K562 (cell line): ENCODE results near the gene PIN4. TPM values are rescaled to one million over a fixed set of nuclear protein-coding genes. Genes with fewer than 3 reads are reported as not detected.

Experiments
- ATAC-seq: fragments of 200-7000 bp; cut with Tn5 transposase; 3 replicates; pipeline ENCODE4 v1.9.1; 2020; ENCODE audit warnings: moderate library complexity
- BruUV-seq: library from RNA; stranded (reverse); fragments of 400-500 nt; replicated peaks from 2 replicates; lab custom pipeline; 2021; lab: Mats Ljungman, UMichigan
- CTCF ChIA-PET: fragments of 300-600 bp; formaldehyde crosslinking; extraction: SDS; loops from one replicate; lab custom pipeline; 2021; ENCODE audit warnings: low intra/inter-chr PET ratio; lab: Yijun Ruan, JAX
- POLR2A ChIA-PET: fragments of 300-600, 350-650 bp; sonication (Branson Sonifier 250); formaldehyde crosslinking; extraction: SDS; loops from one replicate; lab custom pipeline; 2021; ENCODE audit warnings: antibody characterized with exemption, inconsistent platforms; lab: Yijun Ruan, JAX
- DNase-seq, 4 experiments: peaks; one replicate each; pipeline versions ENCODE4 v3.0.0 to v3.0.0-alpha.2; 2011 to 2018; ENCODE audit warnings: low spot score in 3 of 4, mixed read lengths in 3 of 4; ENCODE audit errors: extremely low read depth in 1 of 4
- FAIRE-seq: peaks from 2 replicates; lab custom pipeline; 2011; peaks lifted over from hg19 to GRCh38; lab: Jason Lieb, UNC
- H2AFZ ChIP-seq: 2 replicates; pipeline ENCODE4 v1.6.0; 2011; ENCODE audit warnings: low read depth, low read length, control low read depth, inconsistent platforms
- H3K27ac ChIP-seq: fragments of 200-600 bp; 3 replicates; pipeline ENCODE4 v1.8.0; 2011; ENCODE audit warnings: low read depth, mild to moderate bottlenecking, control low read depth, inconsistent platforms, low read length, moderate library complexity, mixed read lengths; ENCODE audit errors: extremely low read depth
- H3K27me3 ChIP-seq, 2 experiments: fragments of 300-600 bp in 1 of 2; 2 replicates in 1 of 2; 3 replicates in 1 of 2; pipeline versions ENCODE4 v1.6.0 to v1.8.0; 2011; ENCODE audit warnings: inconsistent platforms in 2 of 2, low read length in 2 of 2, mild to moderate bottlenecking in 1 of 2, mixed read lengths in 1 of 2, moderate library complexity in 1 of 2; ENCODE audit not compliant: control insufficient read depth in 2 of 2, insufficient read depth in 2 of 2
- H3K36me3 ChIP-seq: fragments of 300-600 bp; 3 replicates; pipeline ENCODE4 v1.8.0; 2011; ENCODE audit warnings: mild to moderate bottlenecking, low read length, inconsistent platforms; ENCODE audit not compliant: control insufficient read depth, insufficient read depth
- H3K4me1 ChIP-seq, 2 experiments: fragments of 200-600 bp in 1 of 2; replicated peaks in 1 of 2; 2 replicates in 1 of 2; 3 replicates in 1 of 2; pipeline versions ENCODE4 v1.5.1 to v1.8.0; 2011; ENCODE audit warnings: inconsistent platforms in 2 of 2, low read length in 2 of 2, mild to moderate bottlenecking in 1 of 2, mixed read lengths in 1 of 2, moderate library complexity in 1 of 2; ENCODE audit not compliant: control insufficient read depth in 2 of 2, insufficient read depth in 2 of 2
- H3K4me2 ChIP-seq: 2 replicates; pipeline ENCODE4 v1.6.1; 2011; ENCODE audit warnings: low read length, control low read depth, inconsistent platforms, mixed read lengths; ENCODE audit not compliant: insufficient read depth
- H3K4me3 ChIP-seq: fragments of 200-600 bp; sonication (generic), shearing (Covaris generic); 2 replicates; pipeline ENCODE4 v1.5.1; 2016; ENCODE audit warnings: control low read depth, inconsistent platforms
- H3K79me2 ChIP-seq: fragments of 200-600 bp; 3 replicates; pipeline ENCODE4 v1.8.0; 2011; ENCODE audit warnings: low read length, inconsistent platforms; ENCODE audit not compliant: control insufficient read depth, insufficient read depth
- H3K9ac ChIP-seq, 2 experiments: 2 replicates each; pipeline versions ENCODE4 v1.6.0 to v1.6.1; 2011; ENCODE audit warnings: low read depth in 2 of 2, low read length in 2 of 2, control low read depth in 1 of 2, inconsistent platforms in 1 of 2, mild to moderate bottlenecking in 1 of 2, mixed read lengths in 1 of 2; ENCODE audit not compliant: insufficient read depth in 1 of 2
- H3K9me1 ChIP-seq: one replicate; pipeline ENCODE4 v1.6.0; 2011; ENCODE audit warnings: inconsistent platforms, mild to moderate bottlenecking, low read length, moderate library complexity; ENCODE audit not compliant: control insufficient read depth, insufficient read depth
- H3K9me3 ChIP-seq: replicated peaks from 2 replicates; pipeline ENCODE4 v1.5.1; 2011; ENCODE audit warnings: low read depth, low read length, inconsistent platforms; ENCODE audit not compliant: control insufficient read depth, insufficient read depth
- H4K20me1 ChIP-seq: replicated peaks from 2 replicates; pipeline ENCODE4 v1.6.1; 2011; ENCODE audit warnings: low read length, inconsistent platforms, mixed read lengths; ENCODE audit not compliant: control insufficient read depth, insufficient read depth
- MGA ChIP-seq: fragments of 450-650 bp; IDR thresholded peaks from 2 replicates; pipeline ENCODE4 v1.6.1; 2016; ENCODE audit warnings: mild to moderate bottlenecking, moderate library complexity
- SMC3 ChIP-seq: conservative IDR thresholded peaks from 2 replicates; pipeline ENCODE4 v1.6.1; 2011; ENCODE audit warnings: low read depth, low read length, improper control_type of control experiment; ENCODE audit not compliant: insufficient read depth
- ZNF124 ChIP-seq: sonication (generic); formaldehyde crosslinking; IDR thresholded peaks from 2 replicates; pipeline ENCODE4 v1.8.1; 2022; ENCODE audit warnings: missing genetic modification reagents
- WGBS: fragments of 100-300 bp; shearing (Covaris generic); methylation state at CpG from one replicate; pipeline ENCODE4 v1.1.6; 2016; ENCODE audit warnings: low coverage, mixed read lengths; ENCODE audit not compliant: insufficient coverage; ENCODE audit errors: missing lambda C conversion rate; 5-methylcytosine and 5-hydroxymethylcytosine counted together
- in situ Hi-C: fragments of 300-500 bp; cut with MboI; formaldehyde crosslinking; loops from 4 replicates; pipeline ENCODE4 v1.15.0; 2018; ENCODE audit warnings: inconsistent platforms, mixed read lengths
- intact Hi-C: fragments of 100-400 bp; cut with micrococcal nuclease; formaldehyde crosslinking; loops from 2 replicates; pipeline ENCODE4 v1.14.2; 2022
- polyA plus RNA-seq, 8 experiments: library from polyadenylated mRNA; depleted of rRNA in 4 of 8; stranded (reverse) in 5 of 8; unstranded in 3 of 8; fragments of >200 nt; fragmentation: Nextera tagmentation in 2 of 8; fragmentation: Illumina TruSeq in 1 of 8; extraction: Ambion mirVana in 2 of 8; extraction: Trizol in 1 of 8; gene quantifications; 2 replicates each; pipeline versions ENCODE4 v1.2.1 to v1.2.3, GENCODE V29; 2011 to 2014; ENCODE audit warnings: inconsistent platforms in 1 of 8, missing spikeins in 1 of 8
- total RNA-seq, 7 experiments: library from RNA; depleted of rRNA in 6 of 7; stranded (reverse); fragments of >200 nt in 6 of 7; fragmentation: Illumina TruSeq in 2 of 7; extraction: Trizol in 2 of 7; gene quantifications; 2 replicates each; pipeline versions ENCODE4 v1.2.1 to v1.2.3, GENCODE V29; 2011 to 2021; ENCODE audit warnings: low replicate concordance in 1 of 7

Gene PIN4
- total and polyA plus RNA-seq, 9 of the 15 experiments (the other 6 are each of a cell fraction or from before 2014, with no cell fraction given): 10.0 to 132 (median 45.6) TPM

GRCh38 chrX:72236841-72237240 is 55.3 kb downstream of the PIN4 start:
- Histone ChIP-seq H3K27me3 (no peaks in the 10 kb centered on the region), H3K9ac (no peak overlapping the region), H2AFZ (no peak overlapping the region), H3K4me3 (no peak overlapping the region), H3K9me3 (no peaks in the 10 kb centered on the region), H3K36me3 (peaks cover 23% of the 10 kb centered on the region), H3K4me2 (no peak overlapping the region), H3K4me1 (no peaks in the 10 kb centered on the region; a peak in 2 of 5 replicates), H3K27ac (no peak overlapping the region), H3K9me1 (no peaks in the 10 kb centered on the region), H3K79me2 (peaks cover 40% of the 10 kb centered on the region), H4K20me1 (no peaks in the 10 kb centered on the region)
- DNase-seq: no peak
- TF ChIP-seq ZNF124 (CRISPR knock-in tag) (no peak), SMC3 (no peak), MGA (no peak)
- intact Hi-C loops: no loop called here
- no peak for FAIRE-seq
- BruUV-seq: no TSS peak
- CTCF ChIA-PET: no interaction called here
- ATAC-seq: no peak
- in situ Hi-C loops: no loop called here
- 47% methylated on average over 4 of the region's 4 CpGs for WGBS
- POLR2A ChIA-PET: no interaction called here
